Ectodermal cell (in vitro differentiated cells): ENCODE data around the gene HTT-AS.

Experiments
- H3K27ac ChIP-seq: 2 replicates; pipeline ENCODE4 v1.7.0; 2013; ENCODE audit warnings: mild to moderate bottlenecking, low read depth, low read length; ENCODE audit not compliant: insufficient read depth, poor library complexity, severe bottlenecking
- H3K27me3 ChIP-seq: 2 replicates; pipeline ENCODE4 v1.7.0; 2013; ENCODE audit warnings: mild to moderate bottlenecking, low read length; ENCODE audit not compliant: insufficient read depth, control insufficient read depth, poor library complexity, severe bottlenecking
- H3K36me3 ChIP-seq: one replicate; pipeline ENCODE4 v1.7.0; 2013; ENCODE audit warnings: low read length; ENCODE audit not compliant: control insufficient read depth, insufficient read depth
- H3K4me1 ChIP-seq: one replicate; pipeline ENCODE4 v1.7.0; 2013; ENCODE audit warnings: low read length; ENCODE audit not compliant: control insufficient read depth, insufficient read depth
- H3K4me3 ChIP-seq: 2 replicates; pipeline ENCODE4 v1.7.0; 2013; ENCODE audit warnings: low read depth, low read length, control low read depth; ENCODE audit not compliant: insufficient read depth
- H3K9me3 ChIP-seq: 2 replicates; pipeline ENCODE4 v1.7.0; 2013; ENCODE audit warnings: mild to moderate bottlenecking, low read length, moderate library complexity; ENCODE audit not compliant: control insufficient read depth
- WGBS, 2 experiments: methylation state at CpG; one replicate each; pipeline ENCODE4 v1.1.7; 2013; ENCODE audit warnings: missing lambda C conversion rate in 2 of 2; 5-methylcytosine and 5-hydroxymethylcytosine counted together

HTT-AS gene

GRCh38 chr4:3041192-3042142 lies 32.9 kb downstream of the HTT-AS start:
- Histone ChIP-seq H3K36me3 (no peaks in the 10 kb centered on the region), H3K4me3 (no peak overlapping the region), H3K4me1 (no peaks in the 10 kb centered on the region), H3K9me3 (no peaks in the 10 kb centered on the region), H3K27ac (no peak overlapping the region), H3K27me3 (peaks cover 24% of the 10 kb centered on the region)
- WGBS, 2 experiments = 70 to 73% methylated on average over 57 of the region's 57 CpGs

GRCh38 chr4:3040452-3041191 lies 33.7 kb downstream of the HTT-AS start:
- H3K27ac ChIP-seq = no peak overlapping the region
- WGBS, 2 experiments = 91% methylated on average over 28 of the region's 28 CpGs
- peaks cover 24% of the 10 kb centered on the region for H3K27me3 ChIP-seq
- no peaks in the 10 kb centered on the region for H3K36me3 ChIP-seq
- H3K4me3 ChIP-seq = no peak overlapping the region
- no peaks in the 10 kb centered on the region for H3K9me3 ChIP-seq
- H3K4me1 ChIP-seq = no peaks in the 10 kb centered on the region

- Histone ChIP-seq H3K27me3 (peaks cover 24% of the 10 kb centered on the region), H3K9me3 (no peaks in the 10 kb centered on the region), H3K36me3 (no peaks in the 10 kb centered on the region), H3K4me1 (no peaks in the 10 kb centered on the region), H3K4me3 (no peak overlapping the region), H3K27ac (no peak overlapping the region)
- 86 to 93% methylated on average over 8 of the region's 8 CpGs for WGBS, 2 experiments
Observed at GRCh38 chr4:3039706-3040366, 34.5 kb downstream of the HTT-AS start.

- Histone ChIP-seq H3K27ac (no peak overlapping the region), H3K4me1 (no peaks in the 10 kb centered on the region), H3K9me3 (no peaks in the 10 kb centered on the region), H3K36me3 (no peaks in the 10 kb centered on the region), H3K4me3 (no peak overlapping the region), H3K27me3 (peaks cover 24% of the 10 kb centered on the region)
- 93 to 96% methylated on average over 6 of the region's 6 CpGs for WGBS, 2 experiments
Observed at GRCh38 chr4:3037957-3038461, 36.3 kb downstream of the HTT-AS start.

GRCh38 chr4:3036131-3036952 lies 38.0 kb downstream of the HTT-AS start:
- H3K36me3 ChIP-seq = no peaks in the 10 kb centered on the region
- WGBS, 2 experiments = 93 to 94% methylated on average over 21 of the region's 21 CpGs
- H3K9me3 ChIP-seq = no peaks in the 10 kb centered on the region
- no peaks in the 10 kb centered on the region for H3K4me1 ChIP-seq
- no peak overlapping the region for H3K4me3 ChIP-seq
- no peak overlapping the region for H3K27ac ChIP-seq
- H3K27me3 ChIP-seq = peaks cover 8% of the 10 kb centered on the region

GRCh38 chr4:3035674-3036073 lies 38.7 kb downstream of the HTT-AS start:
- Histone ChIP-seq H3K9me3 (no peaks in the 10 kb centered on the region), H3K4me3 (no peak overlapping the region), H3K27me3 (peaks cover 1% of the 10 kb centered on the region), H3K36me3 (no peaks in the 10 kb centered on the region), H3K27ac (no peak overlapping the region), H3K4me1 (no peaks in the 10 kb centered on the region)
- 89 to 92% methylated on average over 6 of the region's 6 CpGs for WGBS, 2 experiments

GRCh38 chr4:3035249-3035648 lies 39.1 kb downstream of the HTT-AS start:
- no peaks in the 10 kb centered on the region for H3K36me3 ChIP-seq
- H3K4me1 ChIP-seq = no peaks in the 10 kb centered on the region
- 94 to 95% methylated on average over 8 of the region's 8 CpGs for WGBS, 2 experiments
- H3K4me3 ChIP-seq = no peak overlapping the region
- H3K27ac ChIP-seq = no peak overlapping the region
- no peaks in the 10 kb centered on the region for H3K9me3 ChIP-seq
- no peaks in the 10 kb centered on the region for H3K27me3 ChIP-seq

GRCh38 chr4:3034231-3034630 lies 40.1 kb downstream of the HTT-AS start:
- no peak overlapping the region for H3K4me3 ChIP-seq
- H3K27ac ChIP-seq = no peak overlapping the region
- H3K27me3 ChIP-seq = no peaks in the 10 kb centered on the region
- H3K4me1 ChIP-seq = no peaks in the 10 kb centered on the region
- no peaks in the 10 kb centered on the region for H3K36me3 ChIP-seq
- WGBS, 2 experiments = 95 to 98% methylated on average over 8 of the region's 8 CpGs
- H3K9me3 ChIP-seq = no peaks in the 10 kb centered on the region

- Histone ChIP-seq H3K36me3 (no peaks in the 10 kb centered on the region), H3K4me1 (no peaks in the 10 kb centered on the region), H3K9me3 (no peaks in the 10 kb centered on the region), H3K27ac (no peak overlapping the region), H3K4me3 (no peak overlapping the region), H3K27me3 (no peaks in the 10 kb centered on the region)
- 89 to 92% methylated on average over 12 of the region's 12 CpGs for WGBS, 2 experiments
Observed at GRCh38 chr4:3031357-3032082, 42.8 kb downstream of the HTT-AS start.
